H9 (cell line): ENCODE data around the gene LAMC3. TPM values are rescaled to one million over a fixed set of nuclear protein-coding genes. Genes with fewer than 3 reads are reported as not detected.

Source experiments
- DNase-seq: peaks from one replicate; pipeline ENCODE4 v3.0.0-alpha.2; 2017
- H2AFZ ChIP-seq: one replicate; pipeline ENCODE4 v1.6.1; 2013; ENCODE audit warnings: mild to moderate bottlenecking, low read length, control low read depth, moderate library complexity
- H2AK5ac ChIP-seq: 2 replicates; pipeline ENCODE4 v1.6.1; 2013; ENCODE audit warnings: low read length, control low read depth, mixed read lengths; ENCODE audit not compliant: insufficient read length
- H2BK120ac ChIP-seq: one replicate; pipeline ENCODE4 v1.6.1; 2013; ENCODE audit warnings: low read depth, mild to moderate bottlenecking, low read length, control low read depth, inconsistent platforms; ENCODE audit not compliant: poor library complexity, severe bottlenecking
- H2BK12ac ChIP-seq: 2 replicates; pipeline ENCODE4 v1.6.1; 2013; ENCODE audit warnings: low read length, control low read depth, mixed read lengths, low read depth; ENCODE audit not compliant: insufficient read length
- H2BK15ac ChIP-seq: 2 replicates; pipeline ENCODE4 v1.6.1; 2013; ENCODE audit warnings: low read depth, low read length, control low read depth
- H2BK20ac ChIP-seq: one replicate; pipeline ENCODE4 v1.6.1; 2013; ENCODE audit warnings: low read depth, mild to moderate bottlenecking, low read length, control low read depth, inconsistent platforms; ENCODE audit not compliant: poor library complexity, severe bottlenecking
- H2BK5ac ChIP-seq: 2 replicates; pipeline ENCODE4 v1.6.1; 2013; ENCODE audit warnings: low read length, control low read depth, mixed read lengths; ENCODE audit not compliant: insufficient read length
- H3K14ac ChIP-seq: 2 replicates; pipeline ENCODE4 v1.6.1; 2013; ENCODE audit warnings: low read length, control low read depth; ENCODE audit not compliant: insufficient read depth
- H3K18ac ChIP-seq: 2 replicates; pipeline ENCODE4 v1.6.1; 2013; ENCODE audit warnings: low read depth, mild to moderate bottlenecking, mixed read lengths, low read length, control low read depth; ENCODE audit not compliant: insufficient read length
- H3K23ac ChIP-seq: 2 replicates; pipeline ENCODE4 v1.6.1; 2013; ENCODE audit warnings: low read length, control low read depth, mixed read lengths, low read depth; ENCODE audit not compliant: insufficient read length
- H3K23me2 ChIP-seq: 2 replicates; pipeline ENCODE4 v1.6.1; 2013; ENCODE audit warnings: low read depth, mild to moderate bottlenecking, mixed read lengths, low read length, control low read depth; ENCODE audit not compliant: insufficient read length, poor library complexity, severe bottlenecking
- H3K27ac ChIP-seq: 2 replicates; pipeline ENCODE4 v1.5.1; 2013; ENCODE audit warnings: low read length, control low read depth, mixed read lengths, low read depth; ENCODE audit not compliant: insufficient read length
- H3K27me3 ChIP-seq: 2 replicates; pipeline ENCODE4 v1.6.1; 2013; ENCODE audit warnings: low read length, control low read depth, inconsistent platforms; ENCODE audit not compliant: insufficient read depth
- H3K4ac ChIP-seq: 2 replicates; pipeline ENCODE4 v1.6.1; 2013; ENCODE audit warnings: low read depth, mild to moderate bottlenecking, control low read depth, inconsistent platforms, low read length, moderate library complexity
- H3K4me1 ChIP-seq: 2 replicates; pipeline ENCODE4 v1.6.1; 2013; ENCODE audit warnings: low read length, control low read depth, inconsistent platforms; ENCODE audit not compliant: insufficient read depth
- H3K4me2 ChIP-seq: 2 replicates; pipeline ENCODE4 v1.6.1; 2013; ENCODE audit warnings: low read length, control low read depth, mixed read lengths; ENCODE audit not compliant: insufficient read length, insufficient read depth
- H3K56ac ChIP-seq: 2 replicates; pipeline ENCODE4 v1.6.1; 2013; ENCODE audit warnings: low read depth, mild to moderate bottlenecking, mixed read lengths, low read length, control low read depth; ENCODE audit not compliant: insufficient read length
- H3K79me1 ChIP-seq: 2 replicates; pipeline ENCODE4 v1.6.1; 2013; ENCODE audit warnings: low read depth, mild to moderate bottlenecking, moderate library complexity, low read length, control low read depth, inconsistent platforms; ENCODE audit not compliant: insufficient read depth, poor library complexity, severe bottlenecking
- H3K79me2 ChIP-seq: 2 replicates; pipeline ENCODE4 v1.6.1; 2013; ENCODE audit warnings: low read length, control low read depth, inconsistent platforms; ENCODE audit not compliant: insufficient read depth
- H3K9ac ChIP-seq: 2 replicates; pipeline ENCODE4 v1.6.1; 2013; ENCODE audit warnings: low read length, control low read depth, mixed read lengths; ENCODE audit not compliant: insufficient read length; ENCODE audit errors: extremely low read depth
- H3K9me3 ChIP-seq: one replicate; pipeline ENCODE4 v1.6.1; 2013; ENCODE audit warnings: low read depth, low read length, inconsistent platforms; ENCODE audit not compliant: control insufficient read depth
- H3T11ph ChIP-seq: one replicate; pipeline ENCODE4 v1.6.1; 2013; ENCODE audit warnings: mild to moderate bottlenecking, low read length, control low read depth, inconsistent platforms
- H4K20me1 ChIP-seq: one replicate; pipeline ENCODE4 v1.6.1; 2013; ENCODE audit not compliant: control insufficient read depth, insufficient read length, insufficient read depth
- H4K5ac ChIP-seq: 2 replicates; pipeline ENCODE4 v1.6.1; 2013; ENCODE audit warnings: low read depth, mild to moderate bottlenecking, mixed read lengths, low read length, control low read depth; ENCODE audit not compliant: insufficient read length
- H4K8ac ChIP-seq: replicated peaks from 2 replicates; pipeline ENCODE4 v1.6.1; 2013; ENCODE audit warnings: low read length, control low read depth, mixed read lengths, low read depth; ENCODE audit not compliant: insufficient read length
- H4K91ac ChIP-seq: 2 replicates; pipeline ENCODE4 v1.6.1; 2013; ENCODE audit warnings: low read depth, mild to moderate bottlenecking, moderate library complexity, mixed read lengths, low read length, control low read depth; ENCODE audit not compliant: insufficient read length
- H3K27ac Mint-ChIP-seq, 3 experiments: 2 replicates in 2 of 3; 3 replicates in 1 of 3; pipeline ENCODE4 v1.8.0; 2020 to 2021; ENCODE audit warnings: mixed read lengths in 3 of 3, mild to moderate bottlenecking in 1 of 3, moderate library complexity in 1 of 3
- H3K27me3 Mint-ChIP-seq: 2 replicates; pipeline ENCODE4 v1.8.0; 2021; ENCODE audit warnings: low read depth, mild to moderate bottlenecking, moderate library complexity, mixed read lengths
- H3K36me3 Mint-ChIP-seq, 3 experiments: 2 replicates in 2 of 3; 3 replicates in 1 of 3; pipeline ENCODE4 v1.8.0; 2020 to 2021; ENCODE audit warnings: low read depth in 3 of 3, mixed read lengths in 3 of 3; ENCODE audit not compliant: insufficient read depth in 1 of 3
- H3K4me1 Mint-ChIP-seq, 2 experiments: 2 replicates each; pipeline ENCODE4 v1.8.0; 2020; ENCODE audit warnings: mixed read lengths in 2 of 2
- H3K4me3 Mint-ChIP-seq, 2 experiments: 2 replicates in 1 of 2; 3 replicates in 1 of 2; pipeline ENCODE4 v1.8.0; 2020 to 2021; ENCODE audit warnings: mild to moderate bottlenecking in 2 of 2, mixed read lengths in 2 of 2, moderate library complexity in 1 of 2
- H3K9me3 Mint-ChIP-seq, 2 experiments: 2 replicates in 1 of 2; 3 replicates in 1 of 2; pipeline ENCODE4 v1.8.0; 2020; ENCODE audit warnings: mild to moderate bottlenecking in 2 of 2, mixed read lengths in 2 of 2, moderate library complexity in 1 of 2
- CTCF ChIP-seq: fragments of 200-600 bp; sonication (generic); conservative IDR thresholded peaks from 3 replicates; pipeline ENCODE4 v1.8.0; 2021; ENCODE audit warnings: antibody characterized with exemption, mild to moderate bottlenecking
- WGBS: extraction: QIAGEN DNeasy Blood & Tissue Kit; methylation state at CpG from one replicate; pipeline ENCODE4 v1.1.7; 2013; ENCODE audit warnings: missing lambda C conversion rate, low lambda C conversion rate, mixed read lengths; ENCODE audit not compliant: insufficient read length; ENCODE audit errors: extremely low coverage; 5-methylcytosine and 5-hydroxymethylcytosine counted together
- total RNA-seq: library from RNA; stranded (reverse); gene quantifications from 2 replicates; pipeline ENCODE4 v1.2.1, GENCODE V29; 2021

The LAMC3 gene
- total RNA-seq, 1 experiment from 2014 or later: 21.7 TPM

DNA sequence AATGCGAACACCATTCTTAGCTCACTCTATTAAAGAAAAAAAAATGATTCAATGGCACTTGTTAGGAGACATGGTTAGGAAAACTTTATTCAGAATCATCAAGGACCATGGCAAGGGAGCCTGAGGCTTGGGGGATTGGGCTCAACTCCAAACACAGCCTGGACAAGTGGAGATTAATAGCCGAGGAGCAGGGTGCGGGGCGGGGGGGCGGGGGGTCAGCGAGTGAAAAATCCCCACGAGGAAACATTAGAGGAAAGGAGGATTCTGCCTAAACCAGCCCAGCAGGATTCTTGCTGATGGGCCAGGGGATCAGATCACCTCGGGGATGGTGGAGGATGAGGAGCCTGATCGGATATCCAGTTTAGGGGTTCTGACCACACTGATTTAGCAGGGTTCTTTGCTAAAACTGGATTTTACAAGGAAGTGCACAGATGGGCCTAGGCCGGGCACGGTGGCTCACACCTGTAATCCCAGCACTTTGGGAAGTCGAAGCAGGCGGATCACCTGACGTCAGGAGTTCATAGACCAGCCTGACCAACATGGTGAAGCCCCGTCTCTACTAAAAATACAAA is 45.6 kb upstream of the LAMC3 start:
- H2AFZ ChIP-seq: no peak overlapping the region
- WGBS: no CpG with 5 or more reads among the region's 15 CpGs
- no peak overlapping the region for H4K91ac ChIP-seq
- no peak overlapping the region for H3K23ac ChIP-seq
- H4K8ac ChIP-seq: no peak overlapping the region
- no peak for TF ChIP-seq CTCF
- H3T11ph ChIP-seq: no peak overlapping the region
- H3K23me2 ChIP-seq: no peaks in the 10 kb centered on the region
- no peaks in the 10 kb centered on the region for H3K9me3 ChIP-seq
- no peak overlapping the region for H3K4me2 ChIP-seq
- no peak overlapping the region for H3K9ac ChIP-seq
- no peak overlapping the region for H2BK12ac ChIP-seq
- no peak overlapping the region for H3K4ac ChIP-seq
- no peak overlapping the region for H2BK120ac ChIP-seq
- H3K56ac ChIP-seq: no peak overlapping the region
- DNase-seq: no peak
- H3K4me1 ChIP-seq: no peaks in the 10 kb centered on the region
- H3K27ac Mint-ChIP-seq: no peak overlapping the region
- no peak overlapping the region for H2BK5ac ChIP-seq
- no peaks in the 10 kb centered on the region for H3K27me3 ChIP-seq
- H2AK5ac ChIP-seq: no peak overlapping the region
- H3K27ac ChIP-seq: no peak overlapping the region
- no peaks in the 10 kb centered on the region for H3K79me2 ChIP-seq
- no peaks in the 10 kb centered on the region for H3K79me1 ChIP-seq
- peaks cover 6% of the 10 kb centered on the region; the same call in 1 of the 2 replicates for H3K27me3 Mint-ChIP-seq
- H3K14ac ChIP-seq: no peak overlapping the region
- H3K9me3 Mint-ChIP-seq: peaks cover 8 to 9% of the 10 kb centered on the region in 2 experiments
- H4K20me1 ChIP-seq: no peaks in the 10 kb centered on the region
- peaks cover 4 to 7% (median 5%) of the 10 kb centered on the region in 3 experiments for H3K36me3 Mint-ChIP-seq
- H2BK15ac ChIP-seq: no peak overlapping the region
- no peak overlapping the region for H3K18ac ChIP-seq
- no peak overlapping the region for H4K5ac ChIP-seq
- no peak overlapping the region for H2BK20ac ChIP-seq
- H3K4me1 Mint-ChIP-seq: no peaks in the 10 kb centered on the region
- H3K4me3 Mint-ChIP-seq: no peak overlapping the region
